COR-L47 (cell line): ENCODE measurements around the gene MN1.

Experiments used
- DNase-seq: peaks from one replicate; lab custom pipeline; 2025; lab: John Stamatoyannopoulos, UW

Gene MN1

GRCh38 chr22:27782088-27782487, 19.5 kb downstream of the MN1 start:
- no peak for DNase-seq

GRCh38 chr22:27780161-27780575, 21.4 kb downstream of the MN1 start:
- no peak for DNase-seq

GRCh38 chr22:27779643-27780042, 21.9 kb downstream of the MN1 start:
- no peak for DNase-seq

GRCh38 chr22:27778294-27779090, 23.1 kb downstream of the MN1 start:
- no peak for DNase-seq

- no peak for DNase-seq
Observed at GRCh38 chr22:27777128-27777527, 24.4 kb downstream of the MN1 start.

GRCh38 chr22:27776650-27776958, 25.0 kb downstream of the MN1 start:
- DNase-seq = no peak

- no peak for DNase-seq
Observed at GRCh38 chr22:27775758-27776649, 25.6 kb downstream of the MN1 start.

GRCh38 chr22:27775087-27775698, 26.4 kb downstream of the MN1 start:
- no peak for DNase-seq

GRCh38 chr22:27774200-27774599, 27.4 kb downstream of the MN1 start:
- DNase-seq = no peak

- DNase-seq = no peak
Observed at GRCh38 chr22:27772984-27773498, 28.5 kb downstream of the MN1 start.

- DNase-seq = peak; percentile 70
Observed at GRCh38 chr22:27772081-27772983, 29.2 kb downstream of the MN1 start.

- no peak for DNase-seq
Observed at GRCh38 chr22:27771637-27772036, 29.9 kb downstream of the MN1 start.

- no peak for DNase-seq
Observed at GRCh38 chr22:27769012-27769411, 32.5 kb downstream of the MN1 start.

GRCh38 chr22:27768027-27768653, 33.4 kb downstream of the MN1 start:
- peak; percentile 63 for DNase-seq

- no peak for DNase-seq
Observed at GRCh38 chr22:27766679-27767078, 34.9 kb downstream of the MN1 start.

- no peak for DNase-seq
Observed at GRCh38 chr22:27765706-27766291, 35.8 kb downstream of the MN1 start.

GRCh38 chr22:27764722-27765236, 36.8 kb downstream of the MN1 start:
- DNase-seq = no peak

GRCh38 chr22:27761665-27762064, 39.9 kb downstream of the MN1 start:
- DNase-seq = no peak

- DNase-seq = no peak
Observed at GRCh38 chr22:27761000-27761399, 40.6 kb downstream of the MN1 start.

GRCh38 chr22:27760474-27760873, 41.1 kb downstream of the MN1 start:
- no peak for DNase-seq
